Measurements from ENCODE around the gene IFNAR2.

IFNAR2 gene

DNA sequence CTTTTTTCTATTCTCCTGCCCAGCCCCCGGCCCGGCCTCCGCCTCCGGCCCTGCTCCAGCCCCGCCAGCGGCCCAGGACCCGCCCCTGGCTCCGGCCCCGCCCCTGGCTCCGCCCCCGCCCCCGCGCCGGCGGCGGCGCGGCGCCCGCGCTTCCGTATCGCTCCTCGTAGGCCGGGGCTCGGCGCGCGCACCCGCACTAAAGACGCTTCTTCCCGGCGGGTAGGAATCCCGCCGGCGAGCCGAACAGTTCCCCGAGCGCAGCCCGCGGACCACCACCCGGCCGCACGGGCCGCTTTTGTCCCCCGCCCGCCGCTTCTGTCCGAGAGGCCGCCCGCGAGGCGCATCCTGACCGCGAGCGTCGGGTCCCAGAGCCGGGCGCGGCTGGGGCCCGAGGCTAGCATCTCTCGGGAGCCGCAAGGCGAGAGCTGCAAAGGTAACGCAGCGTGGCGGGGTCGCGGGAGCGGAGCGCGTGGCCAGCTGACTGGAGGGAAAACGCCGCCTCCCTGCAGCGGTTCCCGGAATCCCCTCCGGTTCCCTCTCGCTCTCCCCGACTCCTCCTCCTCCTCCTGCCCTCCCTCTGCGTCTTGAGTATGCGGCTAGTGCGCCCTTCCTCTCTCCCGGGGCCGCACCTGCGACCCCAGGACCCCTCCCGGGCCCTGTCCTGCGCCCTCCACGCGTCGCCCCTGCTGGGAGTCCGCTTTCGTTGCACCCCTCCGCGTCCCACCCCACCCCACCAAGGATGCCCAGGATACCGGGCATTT lies at the start of gene IFNAR2:
Gene IFNAR2 (plus strand): TSS at position 155 of the 761 bp plus-strand sequence. CDS start 11,985 bp downstream, outside the sequence.
- Mint-ChIP-seq H3K4me1 (ENCODE audit: low read depth) (peaks cover 47% of the 10 kb centered on the region), H3K27me3 (no peaks in the 10 kb centered on the region), H3K36me3 (ENCODE audit: low read depth) (peaks cover 24% of the 10 kb centered on the region), H3K9me3 (no peaks in the 10 kb centered on the region), H3K27ac (peak within 1 kb of the TSS; percentile 95), H3K4me3 (peak within 1 kb of the TSS; percentile 92)
- intact Hi-C loops (cut with micrococcal nuclease): loop anchor here (5.0 kb wide), 1 partner anchor 37 kb away; the partner anchor contains the start of gene IL10RB

GRCh38 chr21:33185852-33186251 lies 43.9 kb upstream of the IFNAR2 start:
- Mint-ChIP-seq H3K36me3 (ENCODE audit: low read depth) (no peaks in the 10 kb centered on the region), H3K27ac (no peak overlapping the region), H3K4me3 (no peak overlapping the region), H3K4me1 (ENCODE audit: low read depth) (no peaks in the 10 kb centered on the region), H3K9me3 (no peaks in the 10 kb centered on the region), H3K27me3 (peaks cover 22% of the 10 kb centered on the region)
- intact Hi-C loops (cut with micrococcal nuclease): no loop called here

DNA sequence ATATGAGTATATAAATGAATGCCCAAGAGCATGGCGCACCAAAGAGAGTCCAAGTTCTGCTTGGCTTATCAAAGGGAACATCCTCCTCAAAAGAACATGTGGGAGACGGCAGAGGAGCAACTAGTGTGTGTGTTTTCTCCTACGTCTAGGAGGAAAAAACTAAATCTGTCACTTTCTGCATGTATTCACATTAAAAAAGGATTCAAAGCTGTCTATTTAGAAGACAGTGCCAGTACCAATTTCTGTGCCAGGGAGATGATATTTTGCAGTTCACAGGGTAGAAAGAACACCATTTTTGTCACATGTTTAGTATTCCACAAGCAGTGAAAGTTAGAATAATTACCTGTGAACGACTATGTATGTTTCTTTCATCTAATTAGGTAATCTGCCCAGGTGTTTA lies 42.5 kb upstream of the IFNAR2 start:
- H3K36me3 Mint-ChIP-seq (ENCODE audit: low read depth): no peaks in the 10 kb centered on the region
- intact Hi-C loops (cut with micrococcal nuclease): no loop called here
- H3K9me3 Mint-ChIP-seq: no peaks in the 10 kb centered on the region
- H3K4me1 Mint-ChIP-seq (ENCODE audit: low read depth): no peaks in the 10 kb centered on the region
- peaks cover 24% of the 10 kb centered on the region for H3K27me3 Mint-ChIP-seq
- no peak overlapping the region for H3K27ac Mint-ChIP-seq
- no peak overlapping the region for H3K4me3 Mint-ChIP-seq

DNA sequence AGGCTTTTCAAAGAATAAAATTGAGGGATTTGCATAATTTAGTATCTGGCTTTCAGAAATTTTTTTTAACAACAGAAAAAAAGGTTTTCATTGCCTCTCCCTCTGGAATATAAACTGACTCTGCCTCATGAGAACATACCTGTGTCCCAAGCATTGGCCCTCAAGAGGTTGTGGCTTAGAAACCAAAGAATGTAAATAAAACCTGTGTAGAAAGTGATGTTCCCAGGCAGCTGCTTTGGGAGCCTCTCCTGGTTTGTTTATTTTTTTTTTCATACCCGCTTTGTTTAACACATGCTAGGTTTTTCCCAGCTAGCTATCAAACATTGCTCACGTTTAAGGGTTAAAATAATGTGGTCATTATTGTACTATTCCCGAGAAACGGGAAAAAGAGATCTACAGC lies 40.5 kb upstream of the IFNAR2 start:
- Mint-ChIP-seq H3K4me3 (no peak overlapping the region), H3K27me3 (peaks cover 21% of the 10 kb centered on the region), H3K4me1 (ENCODE audit: low read depth) (peaks cover 5% of the 10 kb centered on the region), H3K36me3 (ENCODE audit: low read depth) (no peaks in the 10 kb centered on the region), H3K9me3 (no peaks in the 10 kb centered on the region), H3K27ac (no peak overlapping the region)
- intact Hi-C loops (cut with micrococcal nuclease): no loop called here

DNA sequence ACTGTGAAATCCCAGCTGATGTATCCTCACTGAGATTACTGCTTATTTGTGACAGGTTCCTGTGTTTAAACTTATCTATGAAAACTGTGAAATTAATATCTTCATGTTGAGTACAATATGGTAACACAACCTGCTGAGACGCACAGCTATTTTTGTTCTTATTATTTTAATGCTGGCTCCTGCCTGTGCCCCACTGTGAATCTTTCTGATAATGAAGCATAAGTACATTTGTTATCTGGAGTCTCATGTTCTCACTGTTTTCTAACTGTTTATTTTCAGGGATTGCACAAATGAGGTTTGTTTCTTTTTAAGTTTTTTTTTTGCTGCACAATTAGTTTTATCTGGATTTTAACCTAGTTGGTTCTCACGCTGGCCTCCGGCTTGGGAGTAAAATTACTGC lies 39.9 kb upstream of the IFNAR2 start:
- H3K9me3 Mint-ChIP-seq: no peaks in the 10 kb centered on the region
- intact Hi-C loops (cut with micrococcal nuclease): no loop called here
- no peaks in the 10 kb centered on the region for H3K36me3 Mint-ChIP-seq (ENCODE audit: low read depth)
- H3K27ac Mint-ChIP-seq: no peak overlapping the region
- peaks cover 5% of the 10 kb centered on the region for H3K4me1 Mint-ChIP-seq (ENCODE audit: low read depth)
- H3K4me3 Mint-ChIP-seq: no peak overlapping the region
- peaks cover 21% of the 10 kb centered on the region for H3K27me3 Mint-ChIP-seq

GRCh38 chr21:33196941-33197374 lies 32.8 kb upstream of the IFNAR2 start:
- H3K4me3 Mint-ChIP-seq: no peak overlapping the region
- intact Hi-C loops (cut with micrococcal nuclease): loop anchor here (1.0 to 5.0 kb wide), 4 partner anchors 70 to 365 kb away; no protein-coding TSS in a partner anchor
- no peaks in the 10 kb centered on the region for H3K9me3 Mint-ChIP-seq
- peaks cover 51% of the 10 kb centered on the region for H3K4me1 Mint-ChIP-seq (ENCODE audit: low read depth)
- no peaks in the 10 kb centered on the region for H3K36me3 Mint-ChIP-seq (ENCODE audit: low read depth)
- no peaks in the 10 kb centered on the region for H3K27me3 Mint-ChIP-seq
- H3K27ac Mint-ChIP-seq: no peak overlapping the region

GRCh38 chr21:33197496-33197895 lies 32.2 kb upstream of the IFNAR2 start:
- H3K9me3 Mint-ChIP-seq: no peaks in the 10 kb centered on the region
- peaks cover 57% of the 10 kb centered on the region for H3K4me1 Mint-ChIP-seq (ENCODE audit: low read depth)
- H3K4me3 Mint-ChIP-seq: no peak overlapping the region
- no peaks in the 10 kb centered on the region for H3K36me3 Mint-ChIP-seq (ENCODE audit: low read depth)
- peak overlapping the region; percentile 94 for H3K27ac Mint-ChIP-seq
- H3K27me3 Mint-ChIP-seq: no peaks in the 10 kb centered on the region
- intact Hi-C loops (cut with micrococcal nuclease): loop anchor here (1.0 to 5.0 kb wide), 4 partner anchors 70 to 365 kb away; no protein-coding TSS in a partner anchor

DNA sequence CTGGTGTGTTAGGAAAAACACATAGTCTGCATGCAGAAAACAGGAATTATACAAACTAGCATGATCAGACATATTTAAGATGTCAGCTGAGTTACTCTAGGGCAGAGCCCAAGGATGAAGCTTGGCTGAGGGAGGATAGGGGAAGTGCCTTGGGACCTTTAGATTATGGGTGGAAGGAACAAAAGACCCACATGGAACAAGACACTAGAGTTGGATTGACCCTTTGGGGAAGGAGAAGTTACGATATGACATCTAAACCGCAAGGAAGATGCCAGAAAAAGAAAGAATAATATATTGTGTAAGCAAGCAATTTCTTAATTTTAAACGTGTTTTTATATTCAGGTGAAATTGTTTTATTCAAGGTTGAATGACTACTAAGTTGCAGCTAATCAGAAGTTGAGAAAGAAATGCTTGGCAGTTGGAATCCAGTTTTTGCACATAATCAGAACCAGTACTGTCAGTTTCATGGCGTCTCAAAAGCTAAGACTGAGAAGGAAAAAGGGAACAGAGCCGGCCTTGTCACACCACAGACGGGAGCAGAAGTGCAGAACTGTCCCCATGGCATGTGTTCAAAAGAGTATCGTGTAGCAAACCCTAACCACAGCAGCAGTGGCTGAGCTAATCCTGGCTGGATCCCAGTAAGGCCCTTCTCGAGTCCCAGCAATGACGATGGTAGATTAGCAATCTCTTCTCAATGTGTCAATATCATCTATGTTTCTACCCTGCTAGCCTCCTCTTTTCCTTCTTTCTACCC lies 31.2 kb upstream of the IFNAR2 start:
- intact Hi-C loops (cut with micrococcal nuclease): loop anchor here (1.0 to 5.0 kb wide), 4 partner anchors 71 to 366 kb away; no protein-coding TSS in a partner anchor
- Mint-ChIP-seq H3K36me3 (ENCODE audit: low read depth) (no peaks in the 10 kb centered on the region), H3K4me1 (ENCODE audit: low read depth) (peaks cover 62% of the 10 kb centered on the region), H3K27ac (peak overlapping the region; percentile 94), H3K9me3 (no peaks in the 10 kb centered on the region), H3K4me3 (peak overlapping the region; percentile 39), H3K27me3 (no peaks in the 10 kb centered on the region)

- Mint-ChIP-seq H3K27ac (peak overlapping the region; percentile 94), H3K4me1 (ENCODE audit: low read depth) (peaks cover 68% of the 10 kb centered on the region), H3K36me3 (ENCODE audit: low read depth) (no peaks in the 10 kb centered on the region), H3K27me3 (no peaks in the 10 kb centered on the region), H3K4me3 (peak overlapping the region; percentile 39), H3K9me3 (no peaks in the 10 kb centered on the region)
- intact Hi-C loops (cut with micrococcal nuclease): loop anchor here (1.0 to 5.0 kb wide), 4 partner anchors 72 to 367 kb away; no protein-coding TSS in a partner anchor
Measured at GRCh38 chr21:33199100-33199464, 30.7 kb upstream of the IFNAR2 start.

DNA sequence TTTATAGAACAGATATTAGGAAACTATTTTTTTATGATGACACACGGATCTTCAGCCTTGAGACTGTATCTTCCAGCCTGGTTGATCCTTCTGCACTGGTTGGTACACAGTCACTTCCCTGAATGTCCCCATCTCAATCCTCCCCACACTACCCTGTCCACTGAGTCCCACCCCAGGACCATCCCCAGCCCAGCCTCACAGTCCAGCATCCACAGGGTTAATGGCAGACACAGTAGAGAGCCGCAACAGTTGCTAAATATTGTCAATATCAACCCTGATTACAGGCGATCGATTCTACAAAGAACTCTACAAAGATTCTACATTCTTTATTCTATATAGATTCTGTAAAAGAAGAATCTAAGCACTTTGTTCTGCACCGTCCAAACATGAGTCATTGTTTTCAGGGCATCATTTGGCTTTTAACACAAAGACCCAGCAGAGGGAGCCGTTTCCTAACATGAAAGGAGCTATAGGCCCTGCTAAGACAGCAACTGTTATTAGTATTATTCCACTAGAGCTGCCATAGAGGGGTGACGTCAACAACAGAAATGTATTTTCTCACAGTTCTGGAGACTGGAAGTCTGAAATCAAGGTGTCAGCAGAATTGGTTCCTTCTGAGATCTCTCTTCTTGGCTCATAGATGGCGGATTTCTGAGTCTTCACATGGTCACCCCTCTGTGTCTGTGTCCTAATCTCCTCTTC lies 30.1 kb upstream of the IFNAR2 start:
- intact Hi-C loops (cut with micrococcal nuclease): loop anchor here (1.0 to 10.0 kb wide), 8 partner anchors 9 to 367 kb away; no protein-coding TSS in a partner anchor
- Mint-ChIP-seq H3K4me3 (no peak overlapping the region), H3K27ac (peak overlapping the region; percentile 94), H3K4me1 (ENCODE audit: low read depth) (peaks cover 70% of the 10 kb centered on the region), H3K27me3 (no peaks in the 10 kb centered on the region), H3K9me3 (no peaks in the 10 kb centered on the region), H3K36me3 (ENCODE audit: low read depth) (no peaks in the 10 kb centered on the region)

GRCh38 chr21:33201956-33202355 lies 27.8 kb upstream of the IFNAR2 start:
- intact Hi-C loops (cut with micrococcal nuclease): loop anchor here (5.0 to 10.0 kb wide), 2 partner anchors 35 to 173 kb away; no protein-coding TSS in a partner anchor

GRCh38 chr21:33202464-33203363 lies 27.0 kb upstream of the IFNAR2 start:
- intact Hi-C loops (cut with micrococcal nuclease): loop anchor here (5.0 to 10.0 kb wide), 2 partner anchors 35 to 172 kb away; no protein-coding TSS in a partner anchor
- H3K27me3 Mint-ChIP-seq: no peaks in the 10 kb centered on the region
- H3K36me3 Mint-ChIP-seq (ENCODE audit: low read depth): no peaks in the 10 kb centered on the region
- peaks cover 89% of the 10 kb centered on the region for H3K4me1 Mint-ChIP-seq (ENCODE audit: low read depth)
- H3K27ac Mint-ChIP-seq: peak overlapping the region; percentile 76
- H3K9me3 Mint-ChIP-seq: no peaks in the 10 kb centered on the region
- H3K4me3 Mint-ChIP-seq: no peak overlapping the region

More at GRCh38 chr21:33201956-33202355, 27.8 kb upstream of the IFNAR2 start:
- no peak overlapping the region for H3K4me3 Mint-ChIP-seq
- no peaks in the 10 kb centered on the region for H3K9me3 Mint-ChIP-seq
- no peaks in the 10 kb centered on the region for H3K27me3 Mint-ChIP-seq
- H3K4me1 Mint-ChIP-seq (ENCODE audit: low read depth): peaks cover 87% of the 10 kb centered on the region
- H3K27ac Mint-ChIP-seq: peak overlapping the region; percentile 76
- no peaks in the 10 kb centered on the region for H3K36me3 Mint-ChIP-seq (ENCODE audit: low read depth)

- Mint-ChIP-seq H3K4me1 (ENCODE audit: low read depth) (peaks cover 89% of the 10 kb centered on the region), H3K27ac (peak overlapping the region; percentile 76), H3K9me3 (peaks cover 6% of the 10 kb centered on the region), H3K36me3 (ENCODE audit: low read depth) (peaks cover 4% of the 10 kb centered on the region), H3K4me3 (no peak overlapping the region), H3K27me3 (no peaks in the 10 kb centered on the region)
- intact Hi-C loops (cut with micrococcal nuclease): loop anchor here (5.0 to 10.0 kb wide), 2 partner anchors 34 to 171 kb away; no protein-coding TSS in a partner anchor
Measured at GRCh38 chr21:33203371-33203724, 26.4 kb upstream of the IFNAR2 start.

Data from dendritic cell treated with granulocyte-macrophage colony-stimulating factor and Interleukin-4, amounts not matched to agents 40 ng/mL and 50 ng/mL, for 4 days (primary cell).